Neural cell (in vitro differentiated cells): ENCODE results near the gene CSRNP2.

Experiments used
- CTCF ChIP-seq: fragments of 450-650 bp; IDR thresholded peaks from 2 replicates; pipeline ENCODE4 v1.5.1; 2014; ENCODE audit warnings: antibody characterized with exemption, mild to moderate bottlenecking, moderate library complexity; ENCODE audit not compliant: poor library complexity, severe bottlenecking
- REST ChIP-seq: IDR thresholded peaks from 2 replicates; pipeline ENCODE4 v1.6.1; 2012; ENCODE audit warnings: borderline replicate concordance
- SMC3 ChIP-seq: fragments of 450-650 bp; conservative IDR thresholded peaks from 2 replicates; pipeline ENCODE4 v1.6.1; 2014; ENCODE audit warnings: antibody characterized with exemption, mild to moderate bottlenecking, moderate library complexity; ENCODE audit not compliant: poor library complexity

DNA sequence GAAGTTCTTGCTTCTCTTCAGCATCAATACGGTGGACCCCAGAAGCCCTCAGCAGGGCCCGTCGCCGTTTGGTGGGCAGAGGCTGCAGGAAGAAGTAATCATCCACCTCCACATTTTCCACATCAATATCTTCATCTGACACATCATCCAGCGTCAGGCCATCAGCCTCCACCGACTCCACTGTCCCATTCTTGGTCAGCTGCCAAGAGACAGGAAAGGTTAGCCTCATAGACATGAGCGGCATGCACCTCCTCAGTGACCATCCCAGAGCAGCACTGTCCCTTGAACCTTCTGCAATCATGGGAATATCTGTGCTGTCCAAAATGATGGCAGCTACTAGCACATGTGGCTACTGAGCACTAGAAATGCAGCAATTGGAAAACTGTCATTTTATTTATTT lies 15.6 kb downstream of the CSRNP2 start:
- TF ChIP-seq CTCF (no peak), SMC3 (no peak), REST (no peak)
